H9 (cell line): ENCODE results near the gene SUPT6H. TPM values are rescaled to one million over a fixed set of nuclear protein-coding genes. Genes with fewer than 3 reads are reported as not detected.

Experiments
- DNase-seq: peaks from one replicate; pipeline ENCODE4 v3.0.0-alpha.2; 2017
- H2AFZ ChIP-seq: one replicate; pipeline ENCODE4 v1.6.1; 2013; ENCODE audit warnings: mild to moderate bottlenecking, low read length, control low read depth, moderate library complexity
- H2AK5ac ChIP-seq: 2 replicates; pipeline ENCODE4 v1.6.1; 2013; ENCODE audit warnings: low read length, control low read depth, mixed read lengths; ENCODE audit not compliant: insufficient read length
- H2BK120ac ChIP-seq: one replicate; pipeline ENCODE4 v1.6.1; 2013; ENCODE audit warnings: low read depth, mild to moderate bottlenecking, low read length, control low read depth, inconsistent platforms; ENCODE audit not compliant: poor library complexity, severe bottlenecking
- H2BK12ac ChIP-seq: 2 replicates; pipeline ENCODE4 v1.6.1; 2013; ENCODE audit warnings: low read length, control low read depth, mixed read lengths, low read depth; ENCODE audit not compliant: insufficient read length
- H2BK15ac ChIP-seq: 2 replicates; pipeline ENCODE4 v1.6.1; 2013; ENCODE audit warnings: low read depth, low read length, control low read depth
- H2BK20ac ChIP-seq: one replicate; pipeline ENCODE4 v1.6.1; 2013; ENCODE audit warnings: low read depth, mild to moderate bottlenecking, low read length, control low read depth, inconsistent platforms; ENCODE audit not compliant: poor library complexity, severe bottlenecking
- H2BK5ac ChIP-seq: 2 replicates; pipeline ENCODE4 v1.6.1; 2013; ENCODE audit warnings: low read length, control low read depth, mixed read lengths; ENCODE audit not compliant: insufficient read length
- H3K14ac ChIP-seq: 2 replicates; pipeline ENCODE4 v1.6.1; 2013; ENCODE audit warnings: low read length, control low read depth; ENCODE audit not compliant: insufficient read depth
- H3K18ac ChIP-seq: 2 replicates; pipeline ENCODE4 v1.6.1; 2013; ENCODE audit warnings: low read depth, mild to moderate bottlenecking, mixed read lengths, low read length, control low read depth; ENCODE audit not compliant: insufficient read length
- H3K23ac ChIP-seq: 2 replicates; pipeline ENCODE4 v1.6.1; 2013; ENCODE audit warnings: low read length, control low read depth, mixed read lengths, low read depth; ENCODE audit not compliant: insufficient read length
- H3K23me2 ChIP-seq: 2 replicates; pipeline ENCODE4 v1.6.1; 2013; ENCODE audit warnings: low read depth, mild to moderate bottlenecking, mixed read lengths, low read length, control low read depth; ENCODE audit not compliant: insufficient read length, poor library complexity, severe bottlenecking
- H3K27ac ChIP-seq: 2 replicates; pipeline ENCODE4 v1.5.1; 2013; ENCODE audit warnings: low read length, control low read depth, mixed read lengths, low read depth; ENCODE audit not compliant: insufficient read length
- H3K27me3 ChIP-seq: 2 replicates; pipeline ENCODE4 v1.6.1; 2013; ENCODE audit warnings: low read length, control low read depth, inconsistent platforms; ENCODE audit not compliant: insufficient read depth
- H3K4ac ChIP-seq: 2 replicates; pipeline ENCODE4 v1.6.1; 2013; ENCODE audit warnings: low read depth, mild to moderate bottlenecking, control low read depth, inconsistent platforms, low read length, moderate library complexity
- H3K4me1 ChIP-seq: 2 replicates; pipeline ENCODE4 v1.6.1; 2013; ENCODE audit warnings: low read length, control low read depth, inconsistent platforms; ENCODE audit not compliant: insufficient read depth
- H3K4me2 ChIP-seq: 2 replicates; pipeline ENCODE4 v1.6.1; 2013; ENCODE audit warnings: low read length, control low read depth, mixed read lengths; ENCODE audit not compliant: insufficient read length, insufficient read depth
- H3K56ac ChIP-seq: 2 replicates; pipeline ENCODE4 v1.6.1; 2013; ENCODE audit warnings: low read depth, mild to moderate bottlenecking, mixed read lengths, low read length, control low read depth; ENCODE audit not compliant: insufficient read length
- H3K79me1 ChIP-seq: 2 replicates; pipeline ENCODE4 v1.6.1; 2013; ENCODE audit warnings: low read depth, mild to moderate bottlenecking, moderate library complexity, low read length, control low read depth, inconsistent platforms; ENCODE audit not compliant: insufficient read depth, poor library complexity, severe bottlenecking
- H3K79me2 ChIP-seq: 2 replicates; pipeline ENCODE4 v1.6.1; 2013; ENCODE audit warnings: low read length, control low read depth, inconsistent platforms; ENCODE audit not compliant: insufficient read depth
- H3K9ac ChIP-seq: 2 replicates; pipeline ENCODE4 v1.6.1; 2013; ENCODE audit warnings: low read length, control low read depth, mixed read lengths; ENCODE audit not compliant: insufficient read length; ENCODE audit errors: extremely low read depth
- H3K9me3 ChIP-seq: one replicate; pipeline ENCODE4 v1.6.1; 2013; ENCODE audit warnings: low read depth, low read length, inconsistent platforms; ENCODE audit not compliant: control insufficient read depth
- H3T11ph ChIP-seq: one replicate; pipeline ENCODE4 v1.6.1; 2013; ENCODE audit warnings: mild to moderate bottlenecking, low read length, control low read depth, inconsistent platforms
- H4K20me1 ChIP-seq: one replicate; pipeline ENCODE4 v1.6.1; 2013; ENCODE audit not compliant: control insufficient read depth, insufficient read length, insufficient read depth
- H4K5ac ChIP-seq: 2 replicates; pipeline ENCODE4 v1.6.1; 2013; ENCODE audit warnings: low read depth, mild to moderate bottlenecking, mixed read lengths, low read length, control low read depth; ENCODE audit not compliant: insufficient read length
- H4K8ac ChIP-seq: replicated peaks from 2 replicates; pipeline ENCODE4 v1.6.1; 2013; ENCODE audit warnings: low read length, control low read depth, mixed read lengths, low read depth; ENCODE audit not compliant: insufficient read length
- H4K91ac ChIP-seq: 2 replicates; pipeline ENCODE4 v1.6.1; 2013; ENCODE audit warnings: low read depth, mild to moderate bottlenecking, moderate library complexity, mixed read lengths, low read length, control low read depth; ENCODE audit not compliant: insufficient read length
- H3K27ac Mint-ChIP-seq, 3 experiments: 2 replicates in 2 of 3; 3 replicates in 1 of 3; pipeline ENCODE4 v1.8.0; 2020 to 2021; ENCODE audit warnings: mixed read lengths in 3 of 3, mild to moderate bottlenecking in 1 of 3, moderate library complexity in 1 of 3
- H3K27me3 Mint-ChIP-seq: 2 replicates; pipeline ENCODE4 v1.8.0; 2021; ENCODE audit warnings: low read depth, mild to moderate bottlenecking, moderate library complexity, mixed read lengths
- H3K36me3 Mint-ChIP-seq, 3 experiments: 2 replicates in 2 of 3; 3 replicates in 1 of 3; pipeline ENCODE4 v1.8.0; 2020 to 2021; ENCODE audit warnings: low read depth in 3 of 3, mixed read lengths in 3 of 3; ENCODE audit not compliant: insufficient read depth in 1 of 3
- H3K4me1 Mint-ChIP-seq, 2 experiments: 2 replicates each; pipeline ENCODE4 v1.8.0; 2020; ENCODE audit warnings: mixed read lengths in 2 of 2
- H3K4me3 Mint-ChIP-seq, 2 experiments: 2 replicates in 1 of 2; 3 replicates in 1 of 2; pipeline ENCODE4 v1.8.0; 2020 to 2021; ENCODE audit warnings: mild to moderate bottlenecking in 2 of 2, mixed read lengths in 2 of 2, moderate library complexity in 1 of 2
- H3K9me3 Mint-ChIP-seq, 2 experiments: 2 replicates in 1 of 2; 3 replicates in 1 of 2; pipeline ENCODE4 v1.8.0; 2020; ENCODE audit warnings: mild to moderate bottlenecking in 2 of 2, mixed read lengths in 2 of 2, moderate library complexity in 1 of 2
- CTCF ChIP-seq: fragments of 200-600 bp; sonication (generic); conservative IDR thresholded peaks from 3 replicates; pipeline ENCODE4 v1.8.0; 2021; ENCODE audit warnings: antibody characterized with exemption, mild to moderate bottlenecking
- WGBS: extraction: QIAGEN DNeasy Blood & Tissue Kit; methylation state at CpG from one replicate; pipeline ENCODE4 v1.1.7; 2013; ENCODE audit warnings: missing lambda C conversion rate, low lambda C conversion rate, mixed read lengths; ENCODE audit not compliant: insufficient read length; ENCODE audit errors: extremely low coverage; 5-methylcytosine and 5-hydroxymethylcytosine counted together
- total RNA-seq: library from RNA; stranded (reverse); gene quantifications from 2 replicates; pipeline ENCODE4 v1.2.1, GENCODE V29; 2021

SUPT6H gene
- total RNA-seq, 1 experiment from 2014 or later: 85.8 TPM

DNA sequence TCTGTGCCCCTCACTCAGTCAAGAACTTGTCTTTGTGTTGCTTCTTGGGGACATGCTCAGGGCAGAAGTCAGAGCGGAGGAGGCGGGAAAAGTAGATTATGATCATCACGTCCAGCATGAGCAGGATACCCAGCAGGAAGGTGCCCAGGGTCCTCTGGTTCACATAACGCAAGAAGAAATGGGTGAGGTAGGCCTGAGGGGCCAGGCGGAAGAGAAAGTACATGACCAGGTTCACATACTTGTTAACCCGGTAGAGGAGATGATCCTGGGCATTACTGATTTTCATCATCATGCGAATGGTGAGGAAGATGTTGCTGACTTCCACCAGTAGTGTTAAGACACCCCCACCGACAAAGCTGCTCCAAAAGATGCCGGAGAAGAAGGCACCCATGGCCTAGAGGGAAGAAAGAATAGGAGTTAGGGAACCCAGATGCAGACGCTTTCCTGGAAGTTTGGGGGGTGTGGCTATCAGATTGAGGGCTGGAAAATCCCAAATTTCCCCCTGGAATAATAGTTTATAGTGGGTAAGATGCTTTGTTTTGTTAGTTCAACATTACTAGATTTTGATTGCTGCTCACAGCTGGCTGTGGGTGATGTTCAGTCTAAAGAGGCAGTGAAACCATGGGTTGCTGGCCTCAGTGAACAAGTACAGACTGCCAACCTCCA lies 62.6 kb downstream of the SUPT6H start:
- Histone ChIP-seq H4K5ac (no peak overlapping the region), H2BK120ac (no peak overlapping the region), H3K9ac (peak overlapping the region; percentile 92), H3T11ph (no peak overlapping the region), H3K27ac (peak overlapping the region; percentile 29), H3K79me1 (peaks cover 3% of the 10 kb centered on the region), H3K27me3 (no peaks in the 10 kb centered on the region), H3K14ac (no peak overlapping the region), H3K56ac (no peak overlapping the region), H3K9me3 (no peaks in the 10 kb centered on the region), H3K23ac (no peak overlapping the region), H2BK20ac (no peak overlapping the region), H3K23me2 (peaks cover 24% of the 10 kb centered on the region), H4K91ac (no peak overlapping the region), H3K18ac (no peak overlapping the region), H3K4ac (no peak overlapping the region), H4K20me1 (no peaks in the 10 kb centered on the region), H3K4me2 (peak overlapping the region; percentile 79), H2AK5ac (no peak overlapping the region), H4K8ac (no peak overlapping the region), H3K79me2 (peaks cover 14% of the 10 kb centered on the region; the same call in 1 of the 2 replicates), H2AFZ (no peak overlapping the region), H2BK5ac (no peak overlapping the region), H2BK15ac (no peak overlapping the region), H2BK12ac (no peak overlapping the region), H3K4me1 (0 out of 2 replicates have a peak, but pooled peaks cover 7% of the 10 kb centered on the region)
- DNase-seq: no peak
- peaks cover 34 to 55% of the 10 kb centered on the region in 2 experiments for H3K4me1 Mint-ChIP-seq
- no peak for TF ChIP-seq CTCF
- H3K9me3 Mint-ChIP-seq: no peaks in the 10 kb centered on the region; a peak in 3 of 5 replicates
- no peaks in the 10 kb centered on the region; the same call in 1 of the 2 replicates for H3K27me3 Mint-ChIP-seq
- peaks cover 45 to 56% (median 49%) of the 10 kb centered on the region in 3 experiments for H3K36me3 Mint-ChIP-seq
- H3K27ac Mint-ChIP-seq: peak overlapping the region; percentile 95 to 100 (median 99); a peak in 6 of 7 replicates
- H3K4me3 Mint-ChIP-seq: peak overlapping the region; percentile 95 to 96
- no CpG with 5 or more reads among the region's 10 CpGs for WGBS
